ENCODE data around the gene NYAP2.

NYAP2 gene

GRCh38 chr2:225598897-225599296, 199.4 kb downstream of the NYAP2 start:
- Histone ChIP-seq H3K4me2 (ENCODE audit: insufficient read depth, low read length, poor library complexity, severe bottlenecking) (no peak overlapping the region), H3K27me3 (ENCODE audit: control insufficient read depth in 3 of 3, insufficient read depth in 3 of 3, low read depth in 1 of 3, low read length in 3 of 3) (no peaks in the 10 kb centered on the region), H3K23ac (ENCODE audit: low read depth, low read length, poor library complexity) (no peak overlapping the region), H3K4me1 (ENCODE audit: control insufficient read depth in 2 of 2, insufficient read depth in 1 of 2, low read depth in 1 of 2, low read length in 2 of 2) (no peaks in the 10 kb centered on the region), H3K9me3 (replicated peaks in 1 of 2; ENCODE audit: control insufficient read depth in 2 of 2, insufficient read depth in 1 of 2, low read depth in 1 of 2, low read length in 2 of 2) (peaks cover 0 to 1% of the 10 kb centered on the region in 2 donors), H2BK120ac (ENCODE audit: low read depth, low read length) (no peak overlapping the region), H3K27ac (replicated peaks; ENCODE audit: low read length) (no peak overlapping the region), H2AK5ac (ENCODE audit: low read depth, low read length) (no peak overlapping the region), H4K8ac (ENCODE audit: low read depth, low read length) (no peak overlapping the region), H3K36me3 (replicated peaks in 1 of 2; ENCODE audit: control insufficient read depth in 2 of 2, insufficient read depth in 2 of 2, low read length in 2 of 2) (no peaks in the 10 kb centered on the region), H3K9ac (ENCODE audit: low read depth, low read length, poor library complexity) (no peak overlapping the region), H3K14ac (ENCODE audit: low read length) (no peak overlapping the region), H3K4me3 (ENCODE audit: low read length in 2 of 2) (no peak overlapping the region), H3K4ac (ENCODE audit: low read length) (no peak overlapping the region), H2BK12ac (ENCODE audit: low read length) (no peak overlapping the region), H2BK15ac (ENCODE audit: low read length) (no peak overlapping the region), H2BK5ac (ENCODE audit: low read length) (no peak overlapping the region), H3K18ac (ENCODE audit: low read length) (no peak overlapping the region), H4K91ac (ENCODE audit: low read depth, low read length, poor library complexity) (no peak overlapping the region), H3K79me1 (ENCODE audit: low read depth, low read length) (no peaks in the 10 kb centered on the region), H2AFZ (ENCODE audit: low read length) (no peak overlapping the region)
- no CpG with 5 or more reads among the region's 4 CpGs for WGBS, 2 donors (ENCODE audit: extremely low coverage in 2 of 2, insufficient read length in 2 of 2, insufficient replicate concordance in 1 of 2)
- no peak for DNase-seq (ENCODE audit: low spot score)

- no CpG with 5 or more reads among the region's 1 CpG for whole genome bisulfite sequencing, 2 donors (ENCODE audit: extremely low coverage in 2 of 2, insufficient read length in 2 of 2, insufficient replicate concordance in 1 of 2)
- H3K14ac ChIP-seq (ENCODE audit: low read length): no peak overlapping the region
These were observed 200.3 kb downstream of the NYAP2 start for GRCh38 chr2:225599856-225600255.

GRCh38 chr2:225600444-225600843, 200.9 kb downstream of the NYAP2 start:
- Histone ChIP-seq H3K18ac (ENCODE audit: low read length) (no peak overlapping the region), H2BK12ac (ENCODE audit: low read length) (no peak overlapping the region), H2AK5ac (ENCODE audit: low read depth, low read length) (no peak overlapping the region), H3K4me3 (ENCODE audit: low read length in 2 of 2) (no peak overlapping the region), H3K23ac (ENCODE audit: low read depth, low read length, poor library complexity) (no peak overlapping the region), H3K4ac (ENCODE audit: low read length) (no peak overlapping the region), H3K79me1 (ENCODE audit: low read depth, low read length) (no peaks in the 10 kb centered on the region), H3K9me3 (replicated peaks in 1 of 2; ENCODE audit: control insufficient read depth in 2 of 2, insufficient read depth in 1 of 2, low read depth in 1 of 2, low read length in 2 of 2) (peaks cover 0 to 1% of the 10 kb centered on the region in 2 donors), H3K36me3 (replicated peaks in 1 of 2; ENCODE audit: control insufficient read depth in 2 of 2, insufficient read depth in 2 of 2, low read length in 2 of 2) (no peaks in the 10 kb centered on the region), H4K8ac (ENCODE audit: low read depth, low read length) (no peak overlapping the region), H2AFZ (ENCODE audit: low read length) (no peak overlapping the region), H3K4me1 (ENCODE audit: control insufficient read depth in 2 of 2, insufficient read depth in 1 of 2, low read depth in 1 of 2, low read length in 2 of 2) (no peaks in the 10 kb centered on the region), H2BK15ac (ENCODE audit: low read length) (no peak overlapping the region), H3K4me2 (ENCODE audit: insufficient read depth, low read length, poor library complexity, severe bottlenecking) (no peak overlapping the region), H2BK5ac (ENCODE audit: low read length) (no peak overlapping the region), H3K27me3 (ENCODE audit: control insufficient read depth in 3 of 3, insufficient read depth in 3 of 3, low read depth in 1 of 3, low read length in 3 of 3) (no peaks in the 10 kb centered on the region), H3K14ac (ENCODE audit: low read length) (no peak overlapping the region), H3K27ac (replicated peaks; ENCODE audit: low read length) (no peak overlapping the region), H2BK120ac (ENCODE audit: low read depth, low read length) (no peak overlapping the region), H4K91ac (ENCODE audit: low read depth, low read length, poor library complexity) (no peak overlapping the region), H3K9ac (ENCODE audit: low read depth, low read length, poor library complexity) (no peak overlapping the region)
- no peak for DNase-seq (ENCODE audit: low spot score)

More at GRCh38 chr2:225599856-225600255, 200.3 kb downstream of the NYAP2 start:
- H3K23ac ChIP-seq (ENCODE audit: low read depth, low read length, poor library complexity): no peak overlapping the region
- H4K91ac ChIP-seq (ENCODE audit: low read depth, low read length, poor library complexity): no peak overlapping the region
- no peaks in the 10 kb centered on the region for H3K79me1 ChIP-seq (ENCODE audit: low read depth, low read length)
- no peak overlapping the region for H2BK15ac ChIP-seq (ENCODE audit: low read length)
- no peak overlapping the region for H2BK5ac ChIP-seq (ENCODE audit: low read length)
- H3K9ac ChIP-seq (ENCODE audit: low read depth, low read length, poor library complexity): no peak overlapping the region
- H2AK5ac ChIP-seq (ENCODE audit: low read depth, low read length): no peak overlapping the region
- H4K8ac ChIP-seq (ENCODE audit: low read depth, low read length): no peak overlapping the region
- peaks cover 0 to 1% of the 10 kb centered on the region in 2 donors for H3K9me3 ChIP-seq (replicated peaks in 1 of 2; ENCODE audit: control insufficient read depth in 2 of 2, insufficient read depth in 1 of 2, low read depth in 1 of 2, low read length in 2 of 2)
- no peaks in the 10 kb centered on the region for H3K4me1 ChIP-seq (ENCODE audit: control insufficient read depth in 2 of 2, insufficient read depth in 1 of 2, low read depth in 1 of 2, low read length in 2 of 2)
- no peak overlapping the region for H3K4me2 ChIP-seq (ENCODE audit: insufficient read depth, low read length, poor library complexity, severe bottlenecking)
- no peak overlapping the region for H2AFZ ChIP-seq (ENCODE audit: low read length)
- no peak overlapping the region for H2BK120ac ChIP-seq (ENCODE audit: low read depth, low read length)
- no peak overlapping the region for H3K27ac ChIP-seq (replicated peaks; ENCODE audit: low read length)
- no peak overlapping the region for H3K4ac ChIP-seq (ENCODE audit: low read length)
- H3K18ac ChIP-seq (ENCODE audit: low read length): no peak overlapping the region
- H3K27me3 ChIP-seq (ENCODE audit: control insufficient read depth in 3 of 3, insufficient read depth in 3 of 3, low read depth in 1 of 3, low read length in 3 of 3): no peaks in the 10 kb centered on the region
- H3K36me3 ChIP-seq (replicated peaks in 1 of 2; ENCODE audit: control insufficient read depth in 2 of 2, insufficient read depth in 2 of 2, low read length in 2 of 2): no peaks in the 10 kb centered on the region
- H2BK12ac ChIP-seq (ENCODE audit: low read length): no peak overlapping the region
- no peak overlapping the region for H3K4me3 ChIP-seq (ENCODE audit: low read length in 2 of 2)
- DNase-seq (ENCODE audit: low spot score): no peak

GRCh38 chr2:225600865-225601264, 201.4 kb downstream of the NYAP2 start:
- Histone ChIP-seq H3K4me2 (ENCODE audit: insufficient read depth, low read length, poor library complexity, severe bottlenecking) (no peak overlapping the region), H2BK12ac (ENCODE audit: low read length) (no peak overlapping the region), H3K79me1 (ENCODE audit: low read depth, low read length) (no peaks in the 10 kb centered on the region), H3K4me3 (ENCODE audit: low read length in 2 of 2) (no peak overlapping the region), H3K18ac (ENCODE audit: low read length) (no peak overlapping the region), H3K9me3 (replicated peaks in 1 of 2; ENCODE audit: control insufficient read depth in 2 of 2, insufficient read depth in 1 of 2, low read depth in 1 of 2, low read length in 2 of 2) (peaks cover 0 to 1% of the 10 kb centered on the region in 2 donors), H3K23ac (ENCODE audit: low read depth, low read length, poor library complexity) (no peak overlapping the region), H2AK5ac (ENCODE audit: low read depth, low read length) (no peak overlapping the region), H4K91ac (ENCODE audit: low read depth, low read length, poor library complexity) (no peak overlapping the region), H2AFZ (ENCODE audit: low read length) (no peak overlapping the region), H2BK120ac (ENCODE audit: low read depth, low read length) (no peak overlapping the region), H4K8ac (ENCODE audit: low read depth, low read length) (no peak overlapping the region), H3K36me3 (replicated peaks in 1 of 2; ENCODE audit: control insufficient read depth in 2 of 2, insufficient read depth in 2 of 2, low read length in 2 of 2) (no peaks in the 10 kb centered on the region), H3K9ac (ENCODE audit: low read depth, low read length, poor library complexity) (no peak overlapping the region), H3K4ac (ENCODE audit: low read length) (no peak overlapping the region), H2BK15ac (ENCODE audit: low read length) (no peak overlapping the region), H3K27ac (replicated peaks; ENCODE audit: low read length) (no peak overlapping the region), H3K27me3 (ENCODE audit: control insufficient read depth in 3 of 3, insufficient read depth in 3 of 3, low read depth in 1 of 3, low read length in 3 of 3) (no peaks in the 10 kb centered on the region), H2BK5ac (ENCODE audit: low read length) (no peak overlapping the region), H3K14ac (ENCODE audit: low read length) (no peak overlapping the region), H3K4me1 (ENCODE audit: control insufficient read depth in 2 of 2, insufficient read depth in 1 of 2, low read depth in 1 of 2, low read length in 2 of 2) (no peaks in the 10 kb centered on the region)
- no peak for DNase-seq (ENCODE audit: low spot score)
- no CpG with 5 or more reads among the region's 4 CpGs for WGBS, 2 donors (ENCODE audit: extremely low coverage in 2 of 2, insufficient read length in 2 of 2, insufficient replicate concordance in 1 of 2)
